ENCODE results near the gene RNF215.

RNF215 gene

GRCh38 chr22:30393885-30394284 is 6.7 kb upstream of the RNF215 start:
- DNase-seq, result no peak

DNA sequence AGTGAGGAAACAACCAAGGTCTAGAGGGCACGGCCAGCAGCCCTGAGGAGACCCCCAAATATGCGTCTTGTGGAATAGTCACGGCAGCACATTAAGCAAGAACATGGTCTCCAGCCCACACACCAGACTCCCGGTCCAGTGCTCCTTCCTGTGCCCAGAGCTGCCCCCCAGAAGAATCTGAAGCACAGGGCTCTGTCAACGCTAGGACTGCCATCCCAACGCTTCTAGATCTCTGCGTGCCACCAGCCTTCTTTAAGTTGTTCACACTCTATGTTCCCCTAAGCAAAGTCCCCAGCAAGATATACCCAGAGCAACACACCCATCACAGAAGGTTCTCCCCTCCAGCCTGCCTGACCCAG is 6.1 kb upstream of the RNF215 start:
- DNase-seq, result no peak

DNA sequence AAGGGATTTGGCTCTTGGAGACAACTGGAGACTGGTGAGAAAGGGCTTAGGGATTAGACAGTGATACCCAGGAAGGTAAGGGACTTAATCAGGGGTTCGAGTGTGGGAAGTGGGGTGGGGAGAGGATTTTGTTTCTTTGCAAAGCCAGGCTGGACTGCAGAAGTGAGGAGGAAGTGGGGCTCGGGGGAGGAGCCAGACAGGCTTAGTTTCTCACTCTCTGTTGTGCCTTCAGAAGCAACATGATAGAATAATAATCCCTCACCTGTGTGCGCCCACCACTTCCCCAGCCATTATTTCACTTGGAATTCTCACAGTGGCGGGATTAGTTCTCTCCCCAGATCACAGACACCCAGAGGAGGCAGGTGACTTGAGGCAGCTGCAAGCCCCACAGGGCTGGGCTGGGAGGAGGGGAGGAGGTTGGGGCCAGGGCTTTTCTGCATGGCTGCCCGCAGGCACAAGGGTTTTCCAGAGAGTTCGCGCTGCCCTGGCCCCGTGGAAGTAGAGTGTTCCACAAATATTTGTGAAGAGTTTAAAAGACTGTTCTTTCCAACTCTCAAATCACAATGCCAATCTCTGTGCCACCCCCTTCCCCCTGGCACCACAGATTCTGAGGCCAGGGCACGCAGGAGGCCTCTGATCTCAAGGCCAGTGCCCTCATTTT is 5.6 kb upstream of the RNF215 start:
- DNase-seq, result no peak

DNA sequence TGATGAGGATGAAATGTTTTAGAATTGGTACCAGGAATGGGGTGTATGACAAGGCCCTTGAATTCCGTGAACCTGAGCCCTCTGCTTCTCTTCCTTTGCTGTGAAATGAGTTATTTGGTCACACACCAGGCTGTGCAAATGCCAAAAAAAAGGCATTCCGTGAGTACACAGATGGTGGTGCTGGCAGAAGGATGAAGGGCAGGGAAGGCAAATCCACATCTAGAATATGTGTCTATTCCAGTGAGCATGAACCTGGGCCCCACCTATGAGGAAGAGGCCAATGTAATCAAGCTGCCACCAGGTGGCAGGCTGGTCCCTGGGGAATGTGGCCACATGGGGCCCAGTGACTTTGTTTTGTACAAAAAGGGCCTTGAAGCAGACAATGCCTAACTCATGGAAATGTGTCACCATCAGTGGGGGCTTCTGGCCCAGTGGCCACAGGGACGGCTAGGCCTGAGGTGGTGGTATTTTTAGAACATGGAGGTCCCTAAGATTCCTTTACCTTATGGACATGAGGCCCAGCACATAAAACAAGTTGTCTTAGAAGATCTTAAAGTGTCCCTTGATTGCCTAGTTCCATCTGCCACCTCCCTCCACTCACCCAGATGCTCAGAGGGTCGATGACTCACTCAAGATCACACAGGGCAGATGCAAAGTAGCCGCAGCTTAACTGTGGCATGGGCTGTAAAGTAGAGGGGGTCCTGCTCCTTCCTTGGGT is 3.9 kb upstream of the RNF215 start:
- peak; percentile 69 for DNase-seq

- DNase-seq, result no peak
These were observed 627 bp downstream of the RNF215 start for GRCh38 chr22:30386608-30386959.

DNA sequence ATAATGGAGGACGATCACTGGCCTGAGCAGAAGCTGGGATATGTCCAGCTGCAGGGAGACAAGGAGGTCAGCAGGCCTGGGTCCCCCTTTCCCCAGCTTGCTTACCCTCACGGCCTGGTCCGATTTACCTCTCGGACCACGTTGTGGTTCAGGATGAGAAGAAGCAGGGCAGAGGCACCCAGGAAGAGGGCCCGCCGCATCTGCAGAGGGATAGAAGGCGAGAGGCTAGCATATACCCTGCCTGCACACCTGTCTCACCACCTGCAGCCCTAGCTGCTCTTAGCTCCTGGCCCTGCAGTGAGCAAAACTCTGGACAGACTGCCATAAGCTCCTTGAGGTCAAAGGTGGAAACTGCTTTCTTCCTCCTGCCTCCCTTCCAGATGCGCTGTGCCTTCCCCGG is 1.3 kb downstream of the RNF215 start:
- DNase-seq, result no peak

DNA sequence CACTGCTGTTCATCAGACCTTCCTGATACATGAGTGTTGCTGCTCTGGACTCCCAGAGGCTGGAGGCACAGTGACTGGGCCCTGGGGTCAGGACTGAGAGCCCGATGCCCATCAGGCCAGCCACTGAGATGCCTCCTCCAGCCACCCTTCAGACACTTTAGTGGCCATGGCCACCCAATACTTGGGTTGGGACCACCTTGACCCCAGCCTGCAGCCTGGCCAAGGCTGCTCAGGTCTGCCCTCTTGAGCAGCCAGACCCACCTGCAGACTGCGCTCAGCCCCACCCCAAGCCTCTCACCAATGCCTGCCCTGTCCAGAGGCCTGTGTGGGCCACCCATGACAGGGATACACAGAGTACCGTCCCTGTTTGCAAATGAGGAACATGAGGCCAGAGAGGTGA is 4.2 kb downstream of the RNF215 start:
- no peak for DNase-seq

- no peak for DNase-seq
These were observed 4.9 kb downstream of the RNF215 start for GRCh38 chr22:30382340-30382739.

- DNase-seq, result no peak
These were observed 5.9 kb downstream of the RNF215 start for GRCh38 chr22:30381264-30381663.

GRCh38 chr22:30380011-30380410 is 7.2 kb downstream of the RNF215 start:
- DNase-seq, result no peak

- DNase-seq, result no peak
These were observed 11.8 kb downstream of the RNF215 start for GRCh38 chr22:30375312-30375849.

- DNase-seq, result no peak
These were observed 13.6 kb downstream of the RNF215 start for GRCh38 chr22:30373331-30374325.

DNA sequence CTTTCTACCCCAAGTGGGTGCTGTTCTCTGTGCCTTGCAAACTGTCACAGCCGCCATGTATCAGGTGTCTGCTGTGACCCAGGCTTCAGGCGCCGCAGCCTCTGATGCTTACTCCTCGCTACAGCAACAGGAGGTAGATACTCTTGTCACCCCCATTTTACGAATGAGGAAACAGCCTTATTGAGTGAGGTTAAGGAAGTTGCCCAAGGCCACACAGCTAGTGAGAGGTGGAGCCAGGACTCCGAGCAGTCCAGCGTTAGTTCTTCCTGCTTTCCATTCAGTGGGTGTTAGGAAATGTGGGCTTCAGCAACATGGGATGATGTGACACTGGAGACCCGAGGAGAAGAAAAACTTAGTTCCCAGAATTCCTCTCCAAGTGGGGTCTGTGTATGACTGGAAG is 14.3 kb downstream of the RNF215 start:
- DNase-seq, result no peak

GRCh38 chr22:30371981-30372380 is 15.2 kb downstream of the RNF215 start:
- DNase-seq, result no peak

GRCh38 chr22:30371321-30371720 is 15.9 kb downstream of the RNF215 start:
- no peak for DNase-seq

DNA sequence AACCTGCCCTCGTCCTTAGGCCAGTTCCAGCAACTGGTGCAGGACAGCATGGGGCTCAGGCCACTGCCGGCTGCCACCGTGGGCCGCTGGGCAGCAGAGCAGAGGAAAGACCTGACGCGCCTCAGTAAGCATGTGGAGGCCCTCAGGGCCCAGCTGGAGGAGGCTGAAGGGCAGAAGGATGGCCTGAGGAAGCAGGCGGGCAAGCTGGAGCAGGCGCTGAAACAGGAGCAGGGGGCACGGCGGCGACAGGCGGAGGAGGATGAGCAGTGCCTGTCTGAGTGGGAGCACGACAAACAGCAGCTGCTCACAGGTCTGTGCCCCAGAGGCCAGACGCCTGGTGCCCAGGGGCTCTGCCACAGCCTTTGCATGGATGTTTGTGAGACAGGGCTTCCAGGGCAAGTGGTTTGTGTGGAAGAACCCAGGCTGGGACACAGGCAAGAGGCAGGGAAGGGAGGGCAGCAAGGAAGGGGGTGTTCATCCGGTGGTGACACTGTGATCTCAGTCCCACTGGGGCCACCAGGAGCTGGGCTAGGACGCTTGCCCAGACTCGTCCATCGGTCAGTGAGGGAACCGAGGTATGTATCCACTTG is 16.5 kb downstream of the RNF215 start:
- DNase-seq, result no peak

- DNase-seq, result no peak
These were observed 18.8 kb downstream of the RNF215 start for GRCh38 chr22:30368420-30368819.

DNA sequence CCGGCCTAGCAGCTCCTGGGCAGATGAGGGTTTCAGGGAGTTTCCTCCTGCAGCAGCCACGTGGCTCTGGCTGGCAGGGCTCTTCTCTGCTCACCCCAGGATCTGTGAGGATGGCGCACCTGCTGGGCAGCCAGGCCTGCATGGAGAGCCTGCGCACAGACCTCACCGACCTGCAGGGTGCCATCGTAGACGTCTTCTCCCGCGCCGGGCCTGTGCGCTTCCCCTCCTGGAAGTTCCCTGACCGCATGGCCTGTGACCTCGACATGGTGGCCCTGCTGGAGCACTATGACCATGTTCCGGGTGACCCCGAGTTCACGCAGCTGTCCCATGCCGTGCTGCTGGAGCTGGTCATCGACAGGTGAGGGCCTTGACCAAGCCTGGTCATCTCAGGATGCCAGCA is 21.3 kb downstream of the RNF215 start:
- no peak for DNase-seq

GRCh38 chr22:30362651-30363281 is 24.4 kb downstream of the RNF215 start:
- DNase-seq, result no peak

DNA sequence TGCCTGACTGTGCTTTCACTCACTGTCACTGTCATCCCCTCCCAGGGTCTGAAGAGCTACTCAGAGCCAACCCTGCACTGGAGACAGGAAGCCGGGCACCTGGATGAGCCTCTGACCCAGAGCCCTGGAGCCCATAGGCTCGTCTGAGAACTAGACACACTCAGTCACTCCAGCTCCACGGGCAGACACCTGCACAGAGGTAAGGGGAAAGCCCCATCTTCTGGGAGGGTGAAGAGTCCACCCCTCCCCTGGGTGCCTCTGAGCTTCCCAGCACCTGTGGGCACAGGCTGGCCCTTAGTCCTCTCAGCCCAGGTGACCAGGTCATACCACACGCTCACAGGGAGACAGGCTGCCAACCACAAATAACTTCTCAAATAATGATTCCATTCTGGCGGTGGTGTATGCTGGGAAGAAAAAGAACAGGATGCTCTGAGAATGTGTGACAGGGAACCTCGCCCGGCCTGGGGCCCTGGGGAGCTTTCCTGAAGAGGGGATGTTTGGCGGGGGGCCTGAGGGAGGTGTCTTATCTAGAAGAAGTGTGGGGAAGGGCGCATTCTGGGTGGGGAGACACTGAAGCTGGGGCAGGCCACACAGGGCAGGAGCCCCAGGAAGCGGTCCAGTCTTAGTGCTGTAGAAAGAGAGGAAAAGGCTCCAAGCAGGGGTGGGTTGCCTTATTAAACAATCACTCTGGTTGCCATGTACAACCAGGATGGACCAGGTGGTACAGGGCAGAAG is 25.1 kb downstream of the RNF215 start:
- DNase-seq, result no peak

GRCh38 chr22:30358541-30358940 is 28.7 kb downstream of the RNF215 start:
- no peak for DNase-seq
